EL (cell line): ENCODE measurements around the gene PKN2.
"Not testable (repeated sequence)": the region's sequence is repeated elsewhere in the genome, so short reads cannot be mapped to it uniquely, and the experiment has no call there.

Experiments
- DNase-seq: peaks from one replicate; pipeline ENCODE4 v3.0.0-alpha.2; 2016

The PKN2 gene

GRCh38 chr1:88680471-88680870 is 3.6 kb upstream of the PKN2 start:
- DNase-seq = peak; percentile 38

- DNase-seq = peak; percentile 24
Measured at GRCh38 chr1:88680911-88681622, 3.0 kb upstream of the PKN2 start.

- DNase-seq = peak; percentile 74
Measured at GRCh38 chr1:88684482-88685258, 597 bp downstream of the PKN2 start.

- no peak for DNase-seq
Measured at GRCh38 chr1:88685259-88685620, 1.2 kb downstream of the PKN2 start.

- no peak for DNase-seq
Measured at GRCh38 chr1:88691540-88691939, 7.5 kb downstream of the PKN2 start.

- DNase-seq = peak; percentile 19
Measured at GRCh38 chr1:88695781-88696180, 11.7 kb downstream of the PKN2 start.

- peak; percentile 40 for DNase-seq
Measured at GRCh38 chr1:88697503-88697902, 13.4 kb downstream of the PKN2 start.

GRCh38 chr1:88698140-88698539 is 14.1 kb downstream of the PKN2 start:
- DNase-seq = peak; percentile 53

- no peak for DNase-seq
Measured at GRCh38 chr1:88698764-88699163, 14.7 kb downstream of the PKN2 start.

- DNase-seq = no peak
Measured at GRCh38 chr1:88700425-88701013, 16.4 kb downstream of the PKN2 start.

- DNase-seq = no peak
Measured at GRCh38 chr1:88701275-88701674, 17.2 kb downstream of the PKN2 start.

- peak; percentile 4 for DNase-seq
Measured at GRCh38 chr1:88701793-88702192, 17.7 kb downstream of the PKN2 start.

- DNase-seq = no peak
Measured at GRCh38 chr1:88708011-88708410, 23.9 kb downstream of the PKN2 start.

GRCh38 chr1:88712907-88713306 is 28.8 kb downstream of the PKN2 start:
- not testable (repeated sequence) for DNase-seq

GRCh38 chr1:88716571-88716970 is 32.5 kb downstream of the PKN2 start:
- DNase-seq = not testable (repeated sequence)

- no peak for DNase-seq
Measured at GRCh38 chr1:88722492-88722891, 38.4 kb downstream of the PKN2 start.

GRCh38 chr1:88726697-88727096 is 42.6 kb downstream of the PKN2 start:
- no peak for DNase-seq

- DNase-seq = no peak
Measured at GRCh38 chr1:88727205-88727604, 43.1 kb downstream of the PKN2 start.

- DNase-seq = no peak
Measured at GRCh38 chr1:88729297-88729696, 45.2 kb downstream of the PKN2 start.

- no peak for DNase-seq
Measured at GRCh38 chr1:88730132-88730675, 46.1 kb downstream of the PKN2 start.

GRCh38 chr1:88730995-88731394 is 46.9 kb downstream of the PKN2 start:
- DNase-seq = no peak

GRCh38 chr1:88731475-88732269 is 47.6 kb downstream of the PKN2 start:
- DNase-seq = peak; percentile 94

- no peak for DNase-seq
Measured at GRCh38 chr1:88735382-88735781, 51.3 kb downstream of the PKN2 start.
